ENCODE data around the gene TMEM63C. TPM values are rescaled to one million over a fixed set of nuclear protein-coding genes. Genes with fewer than 3 reads are reported as not detected.

TMEM63C gene
- total and polyA plus RNA-seq, 2 donors (not counting 1 experiment from before 2014, with no cell fraction given), result 0.63 to 3.2 TPM

DNA sequence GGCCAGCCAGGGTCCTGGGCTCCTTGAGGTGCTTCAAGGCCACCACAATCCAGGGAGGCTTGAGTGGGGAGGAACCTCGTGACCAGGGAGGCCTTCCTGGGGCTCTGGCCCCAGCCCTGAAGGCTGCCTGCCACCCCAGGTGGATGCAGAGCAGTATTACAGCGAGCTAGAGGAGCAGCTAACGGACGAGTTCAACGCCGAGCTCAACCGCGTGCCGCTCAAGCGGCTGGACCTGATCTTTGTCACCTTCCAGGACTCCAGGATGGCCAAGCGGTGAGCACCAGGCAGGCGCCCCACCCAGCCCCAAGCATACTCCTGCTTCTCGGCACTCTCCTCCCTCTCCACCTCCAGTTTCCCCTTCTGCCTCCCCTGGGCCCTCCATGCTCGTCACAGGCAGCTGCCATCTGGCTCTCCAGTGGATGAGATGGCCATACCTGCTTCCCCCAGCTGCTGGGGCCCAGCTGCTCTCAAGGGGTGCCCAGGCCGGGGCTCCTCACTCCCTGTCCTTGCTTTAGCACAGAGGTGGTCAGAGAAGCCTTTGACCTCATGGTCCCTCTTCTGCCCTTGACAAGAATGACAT lies 58.8 kb downstream of the TMEM63C start:
- no peak overlapping the region for H3K9ac ChIP-seq (ENCODE audit: low read length)
- intact Hi-C loops (cut with micrococcal nuclease), result no loop called here
- TF ChIP-seq, protein P1, sequence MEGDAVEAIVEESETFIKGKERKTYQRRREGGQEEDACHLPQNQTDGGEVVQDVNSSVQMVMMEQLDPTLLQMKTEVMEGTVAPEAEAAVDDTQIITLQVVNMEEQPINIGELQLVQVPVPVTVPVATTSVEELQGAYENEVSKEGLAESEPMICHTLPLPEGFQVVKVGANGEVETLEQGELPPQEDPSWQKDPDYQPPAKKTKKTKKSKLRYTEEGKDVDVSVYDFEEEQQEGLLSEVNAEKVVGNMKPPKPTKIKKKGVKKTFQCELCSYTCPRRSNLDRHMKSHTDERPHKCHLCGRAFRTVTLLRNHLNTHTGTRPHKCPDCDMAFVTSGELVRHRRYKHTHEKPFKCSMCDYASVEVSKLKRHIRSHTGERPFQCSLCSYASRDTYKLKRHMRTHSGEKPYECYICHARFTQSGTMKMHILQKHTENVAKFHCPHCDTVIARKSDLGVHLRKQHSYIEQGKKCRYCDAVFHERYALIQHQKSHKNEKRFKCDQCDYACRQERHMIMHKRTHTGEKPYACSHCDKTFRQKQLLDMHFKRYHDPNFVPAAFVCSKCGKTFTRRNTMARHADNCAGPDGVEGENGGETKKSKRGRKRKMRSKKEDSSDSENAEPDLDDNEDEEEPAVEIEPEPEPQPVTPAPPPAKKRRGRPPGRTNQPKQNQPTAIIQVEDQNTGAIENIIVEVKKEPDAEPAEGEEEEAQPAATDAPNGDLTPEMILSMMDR (IDR thresholded peaks at IDR 0.05), result no peak
- no peak for TF ChIP-seq EZH2 (IDR thresholded peaks at IDR 0.05; ENCODE audit: borderline replicate concordance, insufficient read depth, low read depth, low read length, poor library complexity, severe bottlenecking)
- no peaks in the 10 kb centered on the region for H3K79me2 ChIP-seq (ENCODE audit: control insufficient read depth, insufficient read depth, low read length)
- ChIA-PET POLR2A (no interaction called here), CTCF (interaction anchor here (0.7 kb wide), 1 partner anchor 31 kb away, joined by 3 read pairs; no protein-coding TSS in a partner anchor)
- H3K27me3 Mint-ChIP-seq, result no peaks in the 10 kb centered on the region
- H3K4me3 Mint-ChIP-seq, result no peak overlapping the region
- H3K27ac Mint-ChIP-seq, result no peak overlapping the region
- peaks cover 37 to 39% of the 10 kb centered on the region in 2 donors for H3K4me1 ChIP-seq (ENCODE audit: control insufficient read depth in 2 of 2, insufficient read depth in 2 of 2, low read length in 2 of 2)
- H3K4me3 ChIP-seq (ENCODE audit: control extremely low read depth in 1 of 5, extremely low read depth in 1 of 5, insufficient read depth in 1 of 5, low read depth in 2 of 5, low read length in 4 of 5), result no peak overlapping the region
- no peaks in the 10 kb centered on the region for H3K27me3 ChIP-seq (replicated peaks in 1 of 4; ENCODE audit: control extremely low read depth in 1 of 4, control insufficient read depth in 3 of 4, insufficient read depth in 4 of 4, low read length in 3 of 4)
- WGBS (ENCODE audit: insufficient coverage), result 68% methylated on average over 15 of the region's 15 CpGs
- H3K27ac ChIP-seq (ENCODE audit: low read length in 2 of 2), result no peak overlapping the region
- ATAC-seq (ENCODE audit: low read depth) (no peak), DNase-seq (no peak)
- H3K4me1 Mint-ChIP-seq, result peaks cover 37% of the 10 kb centered on the region
- H3K36me3 ChIP-seq (replicated peaks in 1 of 2; ENCODE audit: control extremely low read depth in 1 of 2, control insufficient read depth in 1 of 2, extremely low read depth in 1 of 2, insufficient read depth in 2 of 2, low read length in 1 of 2), result no peaks in the 10 kb centered on the region
- peaks cover 2% of the 10 kb centered on the region for H3K9me3 Mint-ChIP-seq (ENCODE audit: insufficient read depth)
- H3K9me3 ChIP-seq (ENCODE audit: control extremely low read depth in 1 of 3, control insufficient read depth in 2 of 3, insufficient read depth in 1 of 3, low read length in 2 of 3), result peaks cover 0 to 10% (median 0%) of the 10 kb centered on the region in 3 donors
- H3K4me2 ChIP-seq (replicated peaks; ENCODE audit: low read depth, low read length, poor library complexity, severe bottlenecking), result no peak overlapping the region
- H4K20me1 ChIP-seq (ENCODE audit: control insufficient read depth, insufficient read depth, low read length, poor library complexity, severe bottlenecking), result no peaks in the 10 kb centered on the region
- no peak overlapping the region for H2AFZ ChIP-seq (ENCODE audit: insufficient read depth, low read depth, low read length, poor library complexity, severe bottlenecking)

DNA sequence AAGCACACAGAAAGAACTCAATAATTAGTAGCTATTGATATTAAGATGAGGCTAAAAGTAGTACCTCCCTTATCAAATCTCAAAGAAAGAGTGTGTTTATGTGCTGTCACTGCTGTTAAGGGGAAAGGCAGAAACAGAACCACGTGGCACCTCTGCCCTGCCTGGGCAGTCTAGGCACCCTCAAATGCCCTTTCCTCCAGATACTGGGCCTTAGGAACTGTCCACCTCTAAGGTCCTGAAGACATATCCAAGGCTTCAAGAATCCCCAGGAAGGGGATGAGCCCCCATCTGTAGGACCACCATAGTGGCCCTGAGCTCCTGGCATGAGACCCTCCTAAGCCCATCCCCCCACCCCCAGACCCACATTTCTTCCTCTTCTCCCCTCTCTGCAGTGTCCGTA lies 60.4 kb downstream of the TMEM63C start:
- H3K4me3 ChIP-seq (ENCODE audit: control extremely low read depth in 1 of 5, extremely low read depth in 1 of 5, insufficient read depth in 1 of 5, low read depth in 2 of 5, low read length in 4 of 5), result no peak overlapping the region
- H4K20me1 ChIP-seq (ENCODE audit: control insufficient read depth, insufficient read depth, low read length, poor library complexity, severe bottlenecking), result no peaks in the 10 kb centered on the region
- no peaks in the 10 kb centered on the region for H3K27me3 Mint-ChIP-seq
- H3K27me3 ChIP-seq (replicated peaks in 1 of 4; ENCODE audit: control extremely low read depth in 1 of 4, control insufficient read depth in 3 of 4, insufficient read depth in 4 of 4, low read length in 3 of 4), result no peaks in the 10 kb centered on the region
- H3K4me1 ChIP-seq (ENCODE audit: control insufficient read depth in 2 of 2, insufficient read depth in 2 of 2, low read length in 2 of 2), result peaks cover 37 to 39% of the 10 kb centered on the region in 2 donors
- H3K9me3 ChIP-seq (ENCODE audit: control extremely low read depth in 1 of 3, control insufficient read depth in 2 of 3, insufficient read depth in 1 of 3, low read length in 2 of 3), result peaks cover 0 to 10% (median 0%) of the 10 kb centered on the region in 3 donors
- no peak for ATAC-seq (ENCODE audit: low read depth)
- H3K9me3 Mint-ChIP-seq (ENCODE audit: insufficient read depth), result peaks cover 2% of the 10 kb centered on the region
- intact Hi-C loops (cut with micrococcal nuclease), result no loop called here
- no peak overlapping the region for H3K27ac Mint-ChIP-seq
- no peaks in the 10 kb centered on the region for H3K79me2 ChIP-seq (ENCODE audit: control insufficient read depth, insufficient read depth, low read length)
- H3K4me3 Mint-ChIP-seq, result no peak overlapping the region
- H3K36me3 ChIP-seq (replicated peaks in 1 of 2; ENCODE audit: control extremely low read depth in 1 of 2, control insufficient read depth in 1 of 2, extremely low read depth in 1 of 2, insufficient read depth in 2 of 2, low read length in 1 of 2), result no peaks in the 10 kb centered on the region
- TF ChIP-seq, protein P1 (IDR thresholded peaks at IDR 0.05), result no peak
- TF ChIP-seq EZH2 (IDR thresholded peaks at IDR 0.05; ENCODE audit: borderline replicate concordance, insufficient read depth, low read depth, low read length, poor library complexity, severe bottlenecking), result no peak
- H3K9ac ChIP-seq (ENCODE audit: low read length), result no peak overlapping the region
- no peak overlapping the region for H3K27ac ChIP-seq (ENCODE audit: low read length in 2 of 2)
- no peak overlapping the region for H2AFZ ChIP-seq (ENCODE audit: insufficient read depth, low read depth, low read length, poor library complexity, severe bottlenecking)
- CTCF ChIA-PET, result interaction anchor here (0.8 kb wide), 1 partner anchor 59 kb away, joined by 3 read pairs; no protein-coding TSS in a partner anchor
- peak overlapping the region; percentile 62 for H3K4me2 ChIP-seq (replicated peaks; ENCODE audit: low read depth, low read length, poor library complexity, severe bottlenecking)
- DNase-seq, result no peak
- peaks cover 42% of the 10 kb centered on the region for H3K4me1 Mint-ChIP-seq
- POLR2A ChIA-PET, result no interaction called here
- 63% methylated on average over 1 of the region's 2 CpGs for WGBS (ENCODE audit: insufficient coverage)
